K562 (cell line): ENCODE results near the gene AMELX. TPM values are rescaled to one million over a fixed set of nuclear protein-coding genes. Genes with fewer than 3 reads are reported as not detected.

Experiments
- ATAC-seq: fragments of 200-7000 bp; cut with Tn5 transposase; 3 replicates; pipeline ENCODE4 v1.9.1; 2020; ENCODE audit warnings: moderate library complexity
- Bru-seq: library from RNA; stranded (reverse); fragments of 400-500 nt; gene quantifications from one replicate; lab custom pipeline; 2021; lab: Mats Ljungman, UMichigan
- BruChase-seq, 2 experiments: library from RNA; stranded (reverse); fragments of 400-500 nt; gene quantifications; one replicate each; lab custom pipeline; 2021; lab: Mats Ljungman, UMichigan
- BruUV-seq: library from RNA; stranded (reverse); fragments of 400-500 nt; replicated peaks from 2 replicates; lab custom pipeline; 2021; lab: Mats Ljungman, UMichigan
- CTCF ChIA-PET: fragments of 300-600 bp; formaldehyde crosslinking; extraction: SDS; loops from one replicate; lab custom pipeline; 2021; ENCODE audit warnings: low intra/inter-chr PET ratio; lab: Yijun Ruan, JAX
- POLR2A ChIA-PET: fragments of 300-600, 350-650 bp; sonication (Branson Sonifier 250); formaldehyde crosslinking; extraction: SDS; loops from one replicate; lab custom pipeline; 2021; ENCODE audit warnings: antibody characterized with exemption, inconsistent platforms; lab: Yijun Ruan, JAX
- DNase-seq, 4 experiments: peaks; one replicate each; pipeline versions ENCODE4 v3.0.0 to v3.0.0-alpha.2; 2011 to 2018; ENCODE audit warnings: low spot score in 3 of 4, mixed read lengths in 3 of 4; ENCODE audit errors: extremely low read depth in 1 of 4
- FAIRE-seq: peaks from 2 replicates; lab custom pipeline; 2011; peaks lifted over from hg19 to GRCh38; lab: Jason Lieb, UNC
- H2AFZ ChIP-seq: 2 replicates; pipeline ENCODE4 v1.6.0; 2011; ENCODE audit warnings: low read depth, low read length, control low read depth, inconsistent platforms
- H3K27ac ChIP-seq: fragments of 200-600 bp; 3 replicates; pipeline ENCODE4 v1.8.0; 2011; ENCODE audit warnings: low read depth, mild to moderate bottlenecking, control low read depth, inconsistent platforms, low read length, moderate library complexity, mixed read lengths; ENCODE audit errors: extremely low read depth
- H3K27me3 ChIP-seq, 2 experiments: fragments of 300-600 bp in 1 of 2; 2 replicates in 1 of 2; 3 replicates in 1 of 2; pipeline versions ENCODE4 v1.6.0 to v1.8.0; 2011; ENCODE audit warnings: inconsistent platforms in 2 of 2, low read length in 2 of 2, mild to moderate bottlenecking in 1 of 2, mixed read lengths in 1 of 2, moderate library complexity in 1 of 2; ENCODE audit not compliant: control insufficient read depth in 2 of 2, insufficient read depth in 2 of 2
- H3K36me3 ChIP-seq: fragments of 300-600 bp; 3 replicates; pipeline ENCODE4 v1.8.0; 2011; ENCODE audit warnings: mild to moderate bottlenecking, low read length, inconsistent platforms; ENCODE audit not compliant: control insufficient read depth, insufficient read depth
- H3K4me1 ChIP-seq, 2 experiments: fragments of 200-600 bp in 1 of 2; replicated peaks in 1 of 2; 2 replicates in 1 of 2; 3 replicates in 1 of 2; pipeline versions ENCODE4 v1.5.1 to v1.8.0; 2011; ENCODE audit warnings: inconsistent platforms in 2 of 2, low read length in 2 of 2, mild to moderate bottlenecking in 1 of 2, mixed read lengths in 1 of 2, moderate library complexity in 1 of 2; ENCODE audit not compliant: control insufficient read depth in 2 of 2, insufficient read depth in 2 of 2
- H3K4me2 ChIP-seq: 2 replicates; pipeline ENCODE4 v1.6.1; 2011; ENCODE audit warnings: low read length, control low read depth, inconsistent platforms, mixed read lengths; ENCODE audit not compliant: insufficient read depth
- H3K4me3 ChIP-seq: fragments of 200-600 bp; sonication (generic), shearing (Covaris generic); 2 replicates; pipeline ENCODE4 v1.5.1; 2016; ENCODE audit warnings: control low read depth, inconsistent platforms
- H3K79me2 ChIP-seq: fragments of 200-600 bp; 3 replicates; pipeline ENCODE4 v1.8.0; 2011; ENCODE audit warnings: low read length, inconsistent platforms; ENCODE audit not compliant: control insufficient read depth, insufficient read depth
- H3K9ac ChIP-seq, 2 experiments: 2 replicates each; pipeline versions ENCODE4 v1.6.0 to v1.6.1; 2011; ENCODE audit warnings: low read depth in 2 of 2, low read length in 2 of 2, control low read depth in 1 of 2, inconsistent platforms in 1 of 2, mild to moderate bottlenecking in 1 of 2, mixed read lengths in 1 of 2; ENCODE audit not compliant: insufficient read depth in 1 of 2
- H3K9me1 ChIP-seq: one replicate; pipeline ENCODE4 v1.6.0; 2011; ENCODE audit warnings: inconsistent platforms, mild to moderate bottlenecking, low read length, moderate library complexity; ENCODE audit not compliant: control insufficient read depth, insufficient read depth
- H3K9me3 ChIP-seq: replicated peaks from 2 replicates; pipeline ENCODE4 v1.5.1; 2011; ENCODE audit warnings: low read depth, low read length, inconsistent platforms; ENCODE audit not compliant: control insufficient read depth, insufficient read depth
- H4K20me1 ChIP-seq: replicated peaks from 2 replicates; pipeline ENCODE4 v1.6.1; 2011; ENCODE audit warnings: low read length, inconsistent platforms, mixed read lengths; ENCODE audit not compliant: control insufficient read depth, insufficient read depth
- DDX20 ChIP-seq: fragments of 450-650 bp; IDR thresholded peaks from 2 replicates; pipeline ENCODE4 v1.6.1; 2016; ENCODE audit warnings: missing genetic modification characterization, low read depth, mild to moderate bottlenecking, missing compliant biosample characterization, moderate library complexity
- FOXM1 ChIP-seq, 2 experiments: fragments of 450-650 bp in 1 of 2; sonication (generic) in 1 of 2; formaldehyde crosslinking in 1 of 2; IDR thresholded peaks; 2 replicates each; pipeline versions ENCODE4 v1.6.1 to v1.9.0; 2017 to 2022; ENCODE audit warnings: low read depth in 2 of 2, mild to moderate bottlenecking in 2 of 2, missing genetic modification reagents in 1 of 2, moderate library complexity in 1 of 2
- NFYB ChIP-seq: IDR thresholded peaks from 2 replicates; pipeline ENCODE4 v1.6.1; 2011; ENCODE audit warnings: mild to moderate bottlenecking, moderate library complexity; ENCODE audit not compliant: insufficient read length; ENCODE audit errors: extremely low read depth
- THRB ChIP-seq: fragments of 450-650 bp; formaldehyde crosslinking; conservative IDR thresholded peaks from 2 replicates; pipeline ENCODE4 v1.4.0; 2022; ENCODE audit warnings: mild to moderate bottlenecking, missing genetic modification characterization
- USF2 ChIP-seq: sonication (generic); formaldehyde crosslinking; IDR thresholded peaks from 2 replicates; pipeline ENCODE4 v1.5.0; 2020; ENCODE audit warnings: missing genetic modification reagents
- ZNF75A ChIP-seq: fragments of 450-650 bp; formaldehyde crosslinking; IDR thresholded peaks from 2 replicates; pipeline ENCODE4 v1.4.0; 2020; ENCODE audit warnings: mild to moderate bottlenecking
- WGBS: fragments of 100-300 bp; shearing (Covaris generic); methylation state at CpG from one replicate; pipeline ENCODE4 v1.1.6; 2016; ENCODE audit warnings: low coverage, mixed read lengths; ENCODE audit not compliant: insufficient coverage; ENCODE audit errors: missing lambda C conversion rate; 5-methylcytosine and 5-hydroxymethylcytosine counted together
- in situ Hi-C: fragments of 300-500 bp; cut with MboI; formaldehyde crosslinking; loops from 4 replicates; pipeline ENCODE4 v1.15.0; 2018; ENCODE audit warnings: inconsistent platforms, mixed read lengths
- intact Hi-C: fragments of 100-400 bp; cut with micrococcal nuclease; formaldehyde crosslinking; loops from 2 replicates; pipeline ENCODE4 v1.14.2; 2022
- long read RNA-seq, 3 experiments: library from polyadenylated mRNA in 2 of 3; library from RNA in 1 of 3; unstranded in 2 of 3; stranded (forward) in 1 of 3; transcript quantifications; one replicate each; pipeline ENCODE4 v2.0.0, GENCODE V29; 2019 to 2022
- polyA minus RNA-seq, 3 experiments: library from RNA; depleted of rRNA, polyadenylated mRNA; stranded (reverse); fragments of >200 nt; gene quantifications; 2 replicates each; pipeline ENCODE4 v1.2.3, GENCODE V29; 2011
- polyA plus RNA-seq, 8 experiments: library from polyadenylated mRNA; depleted of rRNA in 4 of 8; stranded (reverse) in 5 of 8; unstranded in 3 of 8; fragments of >200 nt; fragmentation: Nextera tagmentation in 2 of 8; fragmentation: Illumina TruSeq in 1 of 8; extraction: Ambion mirVana in 2 of 8; extraction: Trizol in 1 of 8; gene quantifications; 2 replicates each; pipeline versions ENCODE4 v1.2.1 to v1.2.3, GENCODE V29; 2011 to 2014; ENCODE audit warnings: inconsistent platforms in 1 of 8, missing spikeins in 1 of 8
- total RNA-seq, 7 experiments: library from RNA; depleted of rRNA in 6 of 7; stranded (reverse); fragments of >200 nt in 6 of 7; fragmentation: Illumina TruSeq in 2 of 7; extraction: Trizol in 2 of 7; gene quantifications; 2 replicates each; pipeline versions ENCODE4 v1.2.1 to v1.2.3, GENCODE V29; 2011 to 2021; ENCODE audit warnings: low replicate concordance in 1 of 7

The AMELX gene
- total RNA-seq (2011; cell fraction: chromatin; rRNA removed; ENCODE audit: low replicate concordance), result not detected in 2 replicates
- not detected in 2 replicates for total RNA-seq (2011; cell fraction: nucleolus; rRNA removed)
- not detected in 2 replicates for total RNA-seq (2011; cell fraction: nucleoplasm; rRNA removed)
- total RNA-seq (2014; rRNA removed) (not detected in 2 replicates), total RNA-seq (2014; rRNA removed; fragmentation: Illumina TruSeq; extraction: Trizol) (not detected in 2 replicates), total RNA-seq (2015; rRNA removed; fragmentation: Illumina TruSeq; extraction: Trizol) (not detected in 2 replicates), total RNA-seq (2021) (0.22 TPM in 1 of 2 replicates, not detected in the other), polyA plus RNA-seq (2011; rRNA removed) (not detected in 2 replicates), polyA plus RNA-seq (2014; fragmentation: Illumina TruSeq; extraction: Trizol) (not detected in 2 replicates), polyA plus RNA-seq (2014; fragmentation: Nextera tagmentation; extraction: Ambion mirVana) (not detected), polyA plus RNA-seq (2014; rRNA removed) (not detected in 2 replicates), polyA minus RNA-seq (2011; rRNA and poly(A)+ RNA removed) (not detected in 2 replicates), Bru-seq, nascent RNA (not detected), BruChase-seq, experiment 1, labeled RNA remaining after a 2-hour chase (percentile 10 among the genes with signal in this experiment), BruChase-seq, experiment 2, labeled RNA remaining after a 6-hour chase (percentile 16 among the genes with signal in this experiment)
- not detected in 2 replicates for polyA plus RNA-seq (2011; cell fraction: cytosol; rRNA removed)
- polyA plus RNA-seq (2011; cell fraction: nucleus; rRNA removed), result not detected in 2 replicates
- not detected in 2 replicates for polyA plus RNA-seq (2012)
- not detected in 2 replicates for polyA minus RNA-seq (2011; cell fraction: cytosol; rRNA and poly(A)+ RNA removed)
- not detected in 2 replicates for polyA minus RNA-seq (2011; cell fraction: nucleus; rRNA and poly(A)+ RNA removed)
- long read RNA-seq, experiment 1, result 0 reads
- long read RNA-seq, experiment 2, result 0 reads
- long read RNA-seq, experiment 3, result 0 reads

- Histone ChIP-seq H3K36me3 (no peaks in the 10 kb centered on the region), H3K79me2 (peaks cover 62% of the 10 kb centered on the region), H3K9me3 (no peaks in the 10 kb centered on the region), H3K27me3 (no peaks in the 10 kb centered on the region), H2AFZ (no peak within 1 kb of the TSS), H3K9me1 (no peaks in the 10 kb centered on the region), H3K4me2 (no peak within 1 kb of the TSS), H4K20me1 (no peaks in the 10 kb centered on the region), H3K4me1 (peaks cover 0 to 9% of the 10 kb centered on the region in 2 experiments; a peak in 3 of 5 replicates), H3K9ac (no peak within 1 kb of the TSS), H3K27ac (no peak within 1 kb of the TSS), H3K4me3 (no peak within 1 kb of the TSS)
- WGBS, result 89% methylated on average over 2 of the region's 2 CpGs
- no peak for DNase-seq
- no TSS peak for BruUV-seq
- POLR2A ChIA-PET, result interaction anchor here (1.5 kb wide), 1 partner anchor 10 kb away, joined by 4 read pairs; no protein-coding TSS in a partner anchor
- intact Hi-C loops, result no loop called here
- in situ Hi-C loops, result no loop called here
- CTCF ChIA-PET, result no interaction called here
- ATAC-seq, result no peak
- FAIRE-seq, result no peak
- no peak for TF ChIP-seq ZNF75A (CRISPR knock-in tag)
- no peak for TF ChIP-seq THRB (CRISPR knock-in tag)
- TF ChIP-seq FOXM1 (IDR thresholded peaks at IDR 0.05; ENCODE audit: low read depth), result no peak
- TF ChIP-seq FOXM1 (CRISPR knock-in tag; IDR thresholded peaks at IDR 0.05; ENCODE audit: low read depth), result no peak
- TF ChIP-seq NFYB, result no peak
- TF ChIP-seq DDX20, result no peak
- TF ChIP-seq USF2 (CRISPR knock-in tag), result no peak
Measured at GRCh38 chrX:11293113-11293512, at the start of gene AMELX. AMELX (plus strand) TSS chrX:11293413; CDS start chrX:11294789, 1,376 bp downstream.
